ENCODE data around the gene TRPV3. TPM values are rescaled to one million over a fixed set of nuclear protein-coding genes. Genes with fewer than 3 reads are reported as not detected.
"Not testable (repeated sequence)": the region's sequence is repeated elsewhere in the genome, so short reads cannot be mapped to it uniquely, and the experiment has no call there.

Gene TRPV3
- total and polyA plus RNA-seq, 3 donors from 2014 or later = 6.6 to 37.2 (median 19.8) TPM

DNA sequence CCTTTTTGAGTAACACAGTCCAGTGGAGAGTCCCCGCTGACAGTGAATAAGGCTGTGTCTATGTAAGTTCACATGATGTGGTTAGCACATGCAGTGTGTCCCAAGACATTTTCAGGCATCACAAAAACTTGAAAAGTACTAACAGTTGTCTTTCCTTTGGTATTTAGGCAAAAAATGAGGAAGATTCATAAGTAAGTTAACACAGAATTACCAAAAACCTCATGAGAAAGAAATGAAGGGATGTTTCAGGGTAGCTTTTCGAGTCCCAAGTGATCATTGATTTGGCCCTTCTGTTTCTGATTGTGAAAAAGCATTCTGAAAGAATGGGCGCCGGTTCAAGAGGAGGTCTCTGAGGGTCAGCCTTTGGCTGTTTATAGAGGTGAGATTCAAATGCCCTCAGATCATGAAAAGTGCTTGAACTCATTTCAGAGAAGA is 82.3 kb downstream of the TRPV3 start:
- Histone ChIP-seq H3K36me3 (ENCODE audit: low read depth, missing control alignments) (no peaks in the 10 kb centered on the region), H3K4me3 (no peak overlapping the region), H3K4me1 (no peaks in the 10 kb centered on the region), H3K27ac (peak overlapping the region; percentile 25 to 52), H3K27me3 (no peaks in the 10 kb centered on the region), H3K9me3 (no peaks in the 10 kb centered on the region)
- TF ChIP-seq, protein P1, sequence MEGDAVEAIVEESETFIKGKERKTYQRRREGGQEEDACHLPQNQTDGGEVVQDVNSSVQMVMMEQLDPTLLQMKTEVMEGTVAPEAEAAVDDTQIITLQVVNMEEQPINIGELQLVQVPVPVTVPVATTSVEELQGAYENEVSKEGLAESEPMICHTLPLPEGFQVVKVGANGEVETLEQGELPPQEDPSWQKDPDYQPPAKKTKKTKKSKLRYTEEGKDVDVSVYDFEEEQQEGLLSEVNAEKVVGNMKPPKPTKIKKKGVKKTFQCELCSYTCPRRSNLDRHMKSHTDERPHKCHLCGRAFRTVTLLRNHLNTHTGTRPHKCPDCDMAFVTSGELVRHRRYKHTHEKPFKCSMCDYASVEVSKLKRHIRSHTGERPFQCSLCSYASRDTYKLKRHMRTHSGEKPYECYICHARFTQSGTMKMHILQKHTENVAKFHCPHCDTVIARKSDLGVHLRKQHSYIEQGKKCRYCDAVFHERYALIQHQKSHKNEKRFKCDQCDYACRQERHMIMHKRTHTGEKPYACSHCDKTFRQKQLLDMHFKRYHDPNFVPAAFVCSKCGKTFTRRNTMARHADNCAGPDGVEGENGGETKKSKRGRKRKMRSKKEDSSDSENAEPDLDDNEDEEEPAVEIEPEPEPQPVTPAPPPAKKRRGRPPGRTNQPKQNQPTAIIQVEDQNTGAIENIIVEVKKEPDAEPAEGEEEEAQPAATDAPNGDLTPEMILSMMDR (IDR thresholded peaks at IDR 0.05) = no peak
- no peak for TF ChIP-seq POLR2A (IDR thresholded peaks at IDR 0.05)
- no peak for DNase-seq
- intact Hi-C loops (cut with DNase I; ENCODE audit: low total_unique reads) = no loop called here
- 64 to 68% methylated on average over 4 of the region's 4 CpGs for WGBS, 2 donors

DNA sequence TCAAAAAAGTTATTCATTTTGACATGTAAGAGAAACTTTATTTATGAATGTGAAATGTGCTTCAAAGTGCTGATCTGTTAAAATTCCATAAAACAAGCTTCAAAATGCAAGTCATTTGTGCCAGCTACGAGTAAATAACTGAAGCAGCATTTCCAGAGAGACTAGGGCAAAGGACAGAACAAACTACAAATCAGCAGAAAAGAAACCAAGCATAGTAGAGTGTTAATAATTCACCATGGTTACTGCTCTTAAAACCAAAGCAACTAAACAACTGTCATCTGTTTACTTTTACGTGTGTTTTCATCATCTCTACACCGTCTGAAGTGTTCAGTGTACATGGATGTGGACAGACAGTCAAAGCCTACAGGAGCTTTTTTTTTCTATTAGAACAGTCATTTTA is 83.4 kb downstream of the TRPV3 start:
- no peaks in the 10 kb centered on the region for H3K27me3 ChIP-seq
- H3K9me3 ChIP-seq = no peaks in the 10 kb centered on the region
- DNase-seq = no peak
- peak overlapping the region in 1 of 2 donors; percentile 2 for H3K27ac ChIP-seq
- intact Hi-C loops (cut with DNase I; ENCODE audit: low total_unique reads) = no loop called here
- no peak overlapping the region for H3K4me3 ChIP-seq
- WGBS, 2 donors = 45 to 52% methylated on average over 3 of the region's 3 CpGs
- H3K36me3 ChIP-seq (ENCODE audit: low read depth, missing control alignments) = no peaks in the 10 kb centered on the region
- no peaks in the 10 kb centered on the region for H3K4me1 ChIP-seq
- no peak for TF ChIP-seq POLR2A (IDR thresholded peaks at IDR 0.05)
- TF ChIP-seq, protein P1 (IDR thresholded peaks at IDR 0.05) = no peak

GRCh38 chr17:3472137-3472536 is 85.5 kb downstream of the TRPV3 start:
- no peaks in the 10 kb centered on the region for H3K27me3 ChIP-seq
- no peaks in the 10 kb centered on the region for H3K9me3 ChIP-seq
- peak overlapping the region; percentile 44 to 54 for H3K4me3 ChIP-seq
- 51 to 56% methylated on average over 14 to 21 of the region's 21 CpGs for WGBS, 2 donors
- H3K4me1 ChIP-seq = no peaks in the 10 kb centered on the region
- peak; percentile 31 for DNase-seq
- TF ChIP-seq, protein P1 (IDR thresholded peaks at IDR 0.05) = no peak
- TF ChIP-seq POLR2A (IDR thresholded peaks at IDR 0.05) = no peak
- H3K36me3 ChIP-seq (ENCODE audit: low read depth, missing control alignments) = no peaks in the 10 kb centered on the region
- peak overlapping the region; percentile 52 to 59 for H3K27ac ChIP-seq
- intact Hi-C loops (cut with DNase I; ENCODE audit: low total_unique reads) = no loop called here

DNA sequence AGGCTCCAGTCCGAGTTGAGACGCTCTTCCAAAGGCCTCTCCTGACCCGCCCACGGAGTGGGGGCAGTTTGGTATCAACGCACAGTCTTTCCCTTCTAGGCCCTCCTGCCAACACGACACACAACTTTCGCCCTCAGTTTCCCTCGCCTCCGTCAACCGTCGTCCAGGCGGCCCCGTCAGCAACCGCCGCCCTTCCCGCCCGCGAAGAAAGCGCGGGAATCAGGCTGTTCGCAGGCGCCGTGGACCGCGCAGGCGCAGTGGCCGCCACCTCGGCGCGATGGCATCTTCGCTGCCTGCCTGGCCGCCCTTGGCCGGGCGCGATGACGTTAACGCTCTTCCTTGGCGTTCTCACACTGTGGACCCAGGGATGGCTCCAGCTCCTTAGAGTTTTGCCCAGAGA is 86.0 kb downstream of the TRPV3 start, which contains the start of gene SPATA22:
Gene SPATA22, minus strand, starts transcription at position 221 of the 400 bp plus-strand sequence. CDS start 2,494 bp downstream, outside the sequence.
- peak; percentile 45 for DNase-seq
- peak within 1 kb of the TSS; percentile 44 to 54 for H3K4me3 ChIP-seq
- WGBS, 2 donors = 95% methylated on average over 32 to 38 of the region's 38 CpGs
- no peaks in the 10 kb centered on the region for H3K4me1 ChIP-seq
- no peaks in the 10 kb centered on the region for H3K9me3 ChIP-seq
- no peaks in the 10 kb centered on the region for H3K27me3 ChIP-seq
- no peaks in the 10 kb centered on the region for H3K36me3 ChIP-seq (ENCODE audit: low read depth, missing control alignments)
- H3K27ac ChIP-seq = peak within 1 kb of the TSS; percentile 52 to 59
- TF ChIP-seq, protein P1 (IDR thresholded peaks at IDR 0.05) = no peak
- no peak for TF ChIP-seq POLR2A (IDR thresholded peaks at IDR 0.05)
- intact Hi-C loops (cut with DNase I; ENCODE audit: low total_unique reads) = no loop called here

DNA sequence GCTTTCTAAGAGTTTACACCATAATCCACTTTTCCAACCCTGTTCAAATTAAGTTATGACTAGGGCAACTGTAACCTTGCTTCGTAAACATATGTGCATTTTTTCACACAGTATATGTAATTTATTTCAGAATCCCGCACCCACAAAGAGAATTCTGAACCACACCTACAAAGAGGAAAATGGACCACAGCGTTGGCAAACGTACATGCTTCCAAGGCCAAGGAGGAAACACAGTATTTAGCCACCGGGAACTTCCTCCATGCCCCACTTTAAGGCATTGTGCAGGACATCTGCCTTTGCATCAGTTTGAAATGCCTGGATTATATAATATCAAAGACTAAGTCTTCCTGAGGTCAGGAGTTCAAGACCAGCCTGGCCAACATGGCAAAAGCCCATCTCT is 88.1 kb downstream of the TRPV3 start:
- 67 to 74% methylated on average over 5 of the region's 5 CpGs for WGBS, 2 donors
- Histone ChIP-seq H3K27ac (no peak overlapping the region), H3K4me3 (no peak overlapping the region), H3K36me3 (ENCODE audit: low read depth, missing control alignments) (no peaks in the 10 kb centered on the region), H3K9me3 (no peaks in the 10 kb centered on the region), H3K27me3 (no peaks in the 10 kb centered on the region), H3K4me1 (no peaks in the 10 kb centered on the region)
- intact Hi-C loops (cut with DNase I; ENCODE audit: low total_unique reads) = no loop called here
- no peak for DNase-seq
- TF ChIP-seq, protein P1 (IDR thresholded peaks at IDR 0.05) = no peak
- TF ChIP-seq POLR2A (IDR thresholded peaks at IDR 0.05) = no peak

- H3K27ac ChIP-seq; H3K4me3 ChIP-seq; H3K36me3 ChIP-seq (ENCODE audit: low read depth, missing control alignments); H3K4me1 ChIP-seq; intact Hi-C loops (cut with DNase I; ENCODE audit: low total_unique reads); DNase-seq; H3K9me3 ChIP-seq; H3K27me3 ChIP-seq: not testable (repeated sequence)
- 75 to 89% methylated on average over 1 of the region's 1 CpG for WGBS, 2 donors
Observed at GRCh38 chr17:3466355-3466754, 91.3 kb downstream of the TRPV3 start.
